Breast epithelium (tissue), 4 donors: ENCODE measurements around the gene MYH9. TPM values are rescaled to one million over a fixed set of nuclear protein-coding genes. Genes with fewer than 3 reads are reported as not detected.

ENCODE experiments used
- DNase-seq, 2 donors: peaks; one replicate each; pipeline ENCODE4 v3.0.0-alpha.2; 2019; ENCODE audit warnings: low spot score in 2 of 2
- H3K27ac ChIP-seq, 2 donors: fragments of 200-600 bp; sonication (generic) in 1 of 2; one replicate each; pipeline ENCODE4 v1.5.1; 2016 to 2019; ENCODE audit warnings: mild to moderate bottlenecking in 1 of 2
- H3K27me3 ChIP-seq, 2 donors: fragments of 200-600 bp; sonication (generic) in 1 of 2; one replicate each; pipeline versions ENCODE4 v1.5.1 to v1.6.0; 2017 to 2019; ENCODE audit warnings: control low read depth in 1 of 2, mild to moderate bottlenecking in 1 of 2
- H3K36me3 ChIP-seq: fragments of 200-600 bp; one replicate; pipeline ENCODE4 v1.5.1; 2019
- H3K4me1 ChIP-seq, 2 donors: fragments of 200-600 bp; sonication (generic); one replicate each; pipeline ENCODE4 v1.5.1; 2016 to 2019; ENCODE audit warnings: control low read depth in 1 of 2
- H3K4me3 ChIP-seq, 3 donors: fragments of 200-600 bp; sonication (generic); 1 replicate in 2 of 3; 2 replicates in 1 of 3; pipeline ENCODE4 v1.5.1; 2016 to 2019; ENCODE audit warnings: mild to moderate bottlenecking in 3 of 3, moderate library complexity in 2 of 3
- H3K9me3 ChIP-seq, 2 donors: fragments of 200-600 bp; sonication (generic) in 1 of 2; one replicate each; pipeline ENCODE4 v1.5.1; 2016 to 2019; ENCODE audit warnings: control low read depth in 1 of 2
- POLR2A ChIP-seq: fragments of 450-650 bp; IDR thresholded peaks from one replicate; pipeline ENCODE4 v1.6.1; 2016; ENCODE audit warnings: antibody characterized with exemption, mild to moderate bottlenecking, moderate library complexity
- POLR2AphosphoS5 ChIP-seq, 3 donors: sonication (generic); formaldehyde crosslinking; IDR thresholded peaks; one replicate each; pipeline ENCODE4 v1.6.1; 2017; ENCODE audit warnings: antibody characterized with exemption in 3 of 3
- intact Hi-C: fragments of 100-400 bp; cut with DNase I; formaldehyde crosslinking; loops from one replicate; pipeline ENCODE4 v1.15.1; 2023; ENCODE audit warnings: low total_unique reads
- total RNA-seq, 3 donors: library from RNA; depleted of rRNA; stranded (reverse); fragments of >200 nt; gene quantifications; one replicate each; pipeline ENCODE4 v1.1.0, GENCODE V29; 2016
- TF ChIP-seq, protein P1 (sequence below), 3 donors: fragments of 450-650 bp; IDR thresholded peaks; one replicate each; pipeline ENCODE4 v1.5.1; 2016 to 2017; ENCODE audit warnings: antibody characterized with exemption in 3 of 3, mild to moderate bottlenecking in 3 of 3, moderate library complexity in 3 of 3

The MYH9 gene
- total RNA-seq, 3 donors from 2014 or later = 169 to 392 (median 268) TPM

GRCh38 chr22:36339171-36340065 lies 48.3 kb downstream of the MYH9 start:
- Histone ChIP-seq H3K9me3 (no peaks in the 10 kb centered on the region), H3K27me3 (no peaks in the 10 kb centered on the region), H3K27ac (peak overlapping the region; percentile 78 to 97), H3K4me3 (no peak overlapping the region), H3K4me1 (peaks cover 9 to 44% of the 10 kb centered on the region in 2 donors), H3K36me3 (peaks cover 10% of the 10 kb centered on the region)
- TF ChIP-seq POLR2A (no peak), POLR2AphosphoS5 (IDR thresholded peaks at IDR 0.05) (peak in 1 of 3 donors; percentile 11)
- TF ChIP-seq, protein P1, sequence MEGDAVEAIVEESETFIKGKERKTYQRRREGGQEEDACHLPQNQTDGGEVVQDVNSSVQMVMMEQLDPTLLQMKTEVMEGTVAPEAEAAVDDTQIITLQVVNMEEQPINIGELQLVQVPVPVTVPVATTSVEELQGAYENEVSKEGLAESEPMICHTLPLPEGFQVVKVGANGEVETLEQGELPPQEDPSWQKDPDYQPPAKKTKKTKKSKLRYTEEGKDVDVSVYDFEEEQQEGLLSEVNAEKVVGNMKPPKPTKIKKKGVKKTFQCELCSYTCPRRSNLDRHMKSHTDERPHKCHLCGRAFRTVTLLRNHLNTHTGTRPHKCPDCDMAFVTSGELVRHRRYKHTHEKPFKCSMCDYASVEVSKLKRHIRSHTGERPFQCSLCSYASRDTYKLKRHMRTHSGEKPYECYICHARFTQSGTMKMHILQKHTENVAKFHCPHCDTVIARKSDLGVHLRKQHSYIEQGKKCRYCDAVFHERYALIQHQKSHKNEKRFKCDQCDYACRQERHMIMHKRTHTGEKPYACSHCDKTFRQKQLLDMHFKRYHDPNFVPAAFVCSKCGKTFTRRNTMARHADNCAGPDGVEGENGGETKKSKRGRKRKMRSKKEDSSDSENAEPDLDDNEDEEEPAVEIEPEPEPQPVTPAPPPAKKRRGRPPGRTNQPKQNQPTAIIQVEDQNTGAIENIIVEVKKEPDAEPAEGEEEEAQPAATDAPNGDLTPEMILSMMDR (IDR thresholded peaks at IDR 0.05) = no peak
- no peak for DNase-seq
- intact Hi-C loops = no loop called here

DNA sequence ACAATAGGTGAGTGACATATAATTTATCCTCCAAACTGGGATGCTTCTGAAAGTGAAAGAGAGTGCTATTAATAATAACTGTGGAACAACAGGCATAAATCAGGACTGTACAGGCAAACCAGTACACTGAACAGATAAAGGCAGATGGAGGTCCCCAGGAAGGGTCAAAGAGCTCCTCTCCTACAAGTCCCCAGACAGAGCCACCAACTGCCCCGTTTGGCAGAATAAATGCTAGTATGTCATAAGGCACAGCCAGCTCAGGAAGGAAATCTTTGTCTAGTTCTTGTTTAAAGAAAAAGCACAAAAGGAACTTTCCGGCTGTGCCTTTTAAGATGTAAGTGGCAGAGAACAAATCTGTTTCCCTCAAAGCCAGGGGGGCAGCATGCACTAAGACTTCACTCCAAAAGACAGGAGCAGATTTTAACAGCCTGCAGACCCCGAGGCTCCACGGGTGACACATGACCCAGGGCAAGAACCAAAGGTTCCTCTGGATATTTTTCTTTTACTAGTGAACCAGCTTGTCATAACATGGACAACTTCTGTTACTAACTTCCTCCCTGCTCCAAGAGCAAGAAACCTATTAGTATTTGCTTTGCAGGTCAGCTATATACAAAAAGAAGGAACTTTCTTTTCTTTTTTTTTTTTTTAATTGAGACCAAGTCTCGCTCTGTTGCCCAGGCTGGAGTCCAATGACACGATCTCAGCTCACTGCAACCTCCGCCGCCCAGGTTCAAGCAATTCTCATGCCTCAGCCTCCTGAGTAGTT lies 50.2 kb downstream of the MYH9 start:
- Histone ChIP-seq H3K4me1 (peaks cover 14 to 48% of the 10 kb centered on the region in 2 donors), H3K36me3 (peaks cover 10% of the 10 kb centered on the region), H3K9me3 (no peaks in the 10 kb centered on the region), H3K27ac (peak overlapping the region; percentile 96 to 97), H3K4me3 (no peak overlapping the region), H3K27me3 (no peaks in the 10 kb centered on the region)
- no peak for TF ChIP-seq POLR2AphosphoS5 (IDR thresholded peaks at IDR 0.05)
- TF ChIP-seq POLR2A = no peak
- TF ChIP-seq, protein P1 (IDR thresholded peaks at IDR 0.05) = no peak
- intact Hi-C loops = no loop called here
- no peak for DNase-seq

DNA sequence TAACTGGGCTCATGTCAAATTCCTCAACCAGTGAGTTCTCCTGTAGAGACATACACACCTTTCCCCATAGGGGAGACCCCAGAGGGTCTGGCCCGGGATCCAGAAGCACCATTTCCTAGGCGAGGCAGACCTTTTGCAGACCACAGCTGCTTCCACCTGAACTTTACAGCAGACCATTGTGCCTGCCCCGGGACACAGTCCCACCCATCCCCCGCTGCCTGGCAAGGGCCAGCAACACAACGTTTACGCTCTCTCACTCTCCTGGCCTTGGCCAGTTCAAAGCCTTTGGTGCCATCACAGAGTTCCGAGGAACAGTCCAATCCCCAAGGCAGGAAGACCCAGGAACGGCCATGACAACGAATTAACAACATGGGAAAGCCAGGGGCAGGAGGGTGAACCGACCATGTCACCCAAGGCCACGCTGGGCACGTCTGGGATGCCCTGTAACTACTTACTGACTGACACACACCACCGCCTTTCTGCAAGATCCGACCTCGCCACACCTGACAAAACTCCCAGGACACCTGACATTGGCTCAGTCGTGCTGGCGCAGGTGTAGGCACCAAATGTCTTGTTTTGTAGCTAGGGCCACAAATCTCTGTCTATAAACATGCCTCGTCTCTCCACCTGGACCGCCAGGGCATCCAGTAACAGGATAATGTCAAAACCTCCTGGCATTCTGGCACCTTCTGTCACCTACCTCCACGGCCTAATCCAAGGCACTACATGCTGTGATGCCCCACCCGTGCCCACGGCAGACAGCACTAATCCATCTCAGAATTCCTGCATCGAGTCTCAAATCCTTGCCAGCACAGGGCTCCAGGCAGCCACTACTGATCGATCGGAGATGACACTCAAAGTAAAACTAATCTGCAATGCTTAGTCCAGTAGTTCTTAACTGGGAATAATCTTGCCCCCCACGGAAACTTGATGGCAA lies 51.3 kb downstream of the MYH9 start:
- DNase-seq = no peak
- peak overlapping the region; percentile 96 to 97 for H3K27ac ChIP-seq
- no peaks in the 10 kb centered on the region for H3K27me3 ChIP-seq
- TF ChIP-seq, protein P1 (IDR thresholded peaks at IDR 0.05) = no peak
- no peak for TF ChIP-seq POLR2A
- TF ChIP-seq POLR2AphosphoS5 (IDR thresholded peaks at IDR 0.05) = peak in 1 of 3 donors; percentile 12
- peaks cover 10% of the 10 kb centered on the region for H3K36me3 ChIP-seq
- H3K9me3 ChIP-seq = no peaks in the 10 kb centered on the region
- H3K4me3 ChIP-seq = no peak overlapping the region
- H3K4me1 ChIP-seq = peaks cover 20 to 59% of the 10 kb centered on the region in 2 donors
- intact Hi-C loops = no loop called here

GRCh38 chr22:36335621-36336020 lies 52.1 kb downstream of the MYH9 start:
- DNase-seq = no peak
- H3K9me3 ChIP-seq = no peaks in the 10 kb centered on the region
- peaks cover 5% of the 10 kb centered on the region for H3K36me3 ChIP-seq
- H3K27me3 ChIP-seq = no peaks in the 10 kb centered on the region
- TF ChIP-seq POLR2AphosphoS5 (IDR thresholded peaks at IDR 0.05) (no peak), POLR2A (no peak)
- TF ChIP-seq, protein P1 (IDR thresholded peaks at IDR 0.05) = no peak
- intact Hi-C loops = no loop called here
- peak overlapping the region in 1 of 3 donors; percentile 35 for H3K4me3 ChIP-seq
- H3K27ac ChIP-seq = peak overlapping the region; percentile 96 to 97
- H3K4me1 ChIP-seq = peaks cover 29 to 67% of the 10 kb centered on the region in 2 donors
